GM10248 (cell line): ENCODE measurements around the gene ABLIM1.
A peak's percentile ranks its signal among the peaks of the same experiment; 100 is the strongest.

Experiments
- CTCF ChIA-PET: fragments of 300-600 bp; sonication (Branson Sonifier 250); formaldehyde crosslinking; extraction: SDS; loops from one replicate; lab custom pipeline; 2021; ENCODE audit warnings: antibody characterized with exemption; lab: Yijun Ruan, JAX
- POLR2A ChIA-PET: fragments of 350-650 bp; sonication (Branson Sonifier 250); formaldehyde crosslinking; extraction: SDS; loops from one replicate; lab custom pipeline; 2020; ENCODE audit warnings: antibody characterized with exemption; lab: Yijun Ruan, JAX
- DNase-seq: peaks from one replicate; pipeline ENCODE4 v3.0.0; 2012; ENCODE audit errors: extremely low spot score
- TF ChIP-seq, protein P1 (sequence below): IDR thresholded peaks from 2 replicates; pipeline ENCODE4 v1.5.1; 2012; ENCODE audit warnings: mild to moderate bottlenecking, low read depth; ENCODE audit errors: extremely low read depth, missing control alignments, control extremely low read depth

The ABLIM1 gene

GRCh38 chr10:114477285-114477684 lies 180.8 kb downstream of the ABLIM1 start:
- ChIA-PET POLR2A (no interaction called here), CTCF (interaction anchor here (1.0 to 2.1 kb wide), 6 partner anchors 9 to 71 kb away, joined by 3 to 9 read pairs (median 4); no protein-coding TSS in a partner anchor)
- TF ChIP-seq, protein P1, sequence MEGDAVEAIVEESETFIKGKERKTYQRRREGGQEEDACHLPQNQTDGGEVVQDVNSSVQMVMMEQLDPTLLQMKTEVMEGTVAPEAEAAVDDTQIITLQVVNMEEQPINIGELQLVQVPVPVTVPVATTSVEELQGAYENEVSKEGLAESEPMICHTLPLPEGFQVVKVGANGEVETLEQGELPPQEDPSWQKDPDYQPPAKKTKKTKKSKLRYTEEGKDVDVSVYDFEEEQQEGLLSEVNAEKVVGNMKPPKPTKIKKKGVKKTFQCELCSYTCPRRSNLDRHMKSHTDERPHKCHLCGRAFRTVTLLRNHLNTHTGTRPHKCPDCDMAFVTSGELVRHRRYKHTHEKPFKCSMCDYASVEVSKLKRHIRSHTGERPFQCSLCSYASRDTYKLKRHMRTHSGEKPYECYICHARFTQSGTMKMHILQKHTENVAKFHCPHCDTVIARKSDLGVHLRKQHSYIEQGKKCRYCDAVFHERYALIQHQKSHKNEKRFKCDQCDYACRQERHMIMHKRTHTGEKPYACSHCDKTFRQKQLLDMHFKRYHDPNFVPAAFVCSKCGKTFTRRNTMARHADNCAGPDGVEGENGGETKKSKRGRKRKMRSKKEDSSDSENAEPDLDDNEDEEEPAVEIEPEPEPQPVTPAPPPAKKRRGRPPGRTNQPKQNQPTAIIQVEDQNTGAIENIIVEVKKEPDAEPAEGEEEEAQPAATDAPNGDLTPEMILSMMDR, result no peak
- no peak for DNase-seq

DNA sequence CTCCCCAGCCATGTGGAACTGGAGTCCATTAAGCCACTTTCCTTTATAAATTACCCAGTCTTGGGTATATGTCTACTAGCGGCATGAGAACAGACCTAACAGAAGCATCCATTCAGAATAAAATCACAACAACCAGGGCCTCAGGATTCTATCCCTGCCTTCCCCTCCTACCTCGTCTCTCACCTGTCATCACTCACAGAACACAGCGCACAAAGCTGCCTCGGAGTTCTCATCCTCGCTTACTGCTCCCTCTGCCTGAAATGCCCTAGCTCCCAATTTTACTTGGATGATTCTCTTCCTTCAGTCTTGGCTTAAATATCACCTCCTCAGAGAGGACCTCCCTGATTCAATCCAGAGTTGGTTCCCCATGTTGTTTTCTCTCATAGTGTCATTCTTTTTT lies 183.1 kb downstream of the ABLIM1 start:
- POLR2A ChIA-PET, result no interaction called here
- CTCF ChIA-PET, result interaction anchor here (1.1 to 1.4 kb wide), 4 partner anchors 13 to 71 kb away, joined by 3 to 4 read pairs (median 3); no protein-coding TSS in a partner anchor
- no peak for DNase-seq

DNA sequence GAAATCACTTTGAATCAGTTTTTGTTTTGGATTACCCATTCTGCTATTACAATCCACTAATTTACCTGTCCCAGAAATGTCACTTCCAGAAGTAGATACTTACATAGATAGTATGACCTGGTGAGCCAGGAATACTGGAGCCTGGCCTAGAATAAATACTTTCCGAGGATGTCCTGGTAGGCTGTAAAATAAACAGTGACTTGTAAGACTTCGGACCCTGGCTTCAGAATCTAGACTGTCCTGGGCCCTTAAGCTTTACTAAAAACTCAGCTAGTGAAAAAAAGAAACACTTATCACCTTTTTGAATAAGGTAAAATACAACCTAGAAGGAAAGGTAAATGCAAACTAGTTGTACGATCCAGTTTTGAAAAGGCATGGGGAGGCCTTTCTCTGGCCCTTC lies 184.3 kb downstream of the ABLIM1 start:
- TF ChIP-seq, protein P1, result no peak
- DNase-seq, result no peak
- ChIA-PET CTCF (interaction anchor here (1.1 to 4.6 kb wide), 5 partner anchors 44 to 348 kb away, joined by 3 to 27 read pairs (median 3); partner anchors contain the start of gene FHIP2A), POLR2A (no interaction called here)

More for the DNA sequence above, 183.1 kb downstream of the ABLIM1 start:
- TF ChIP-seq, protein P1, result no peak

DNA sequence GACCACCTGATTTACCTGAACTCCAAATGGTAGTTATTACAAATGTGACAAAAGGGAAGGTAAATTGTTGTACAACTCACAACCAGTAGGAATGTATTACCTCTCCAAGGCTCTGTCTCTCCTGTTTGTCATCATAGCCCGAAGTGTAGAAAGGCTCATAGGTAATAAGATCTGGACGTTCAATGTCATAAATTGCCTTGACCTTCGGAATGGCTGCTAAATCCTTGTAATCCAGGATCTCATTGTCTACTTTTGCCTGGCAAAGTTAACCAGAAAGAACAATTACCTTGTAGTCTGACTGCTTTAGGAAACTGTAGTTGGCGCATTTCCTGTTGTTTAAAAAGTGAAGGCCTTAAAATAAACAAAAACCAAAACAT lies 185.2 kb downstream of the ABLIM1 start:
- DNase-seq, result no peak
- POLR2A ChIA-PET, result no interaction called here
- CTCF ChIA-PET, result interaction anchor here (1.0 to 5.7 kb wide), 11 partner anchors 9 to 250 kb away, joined by 3 to 93 read pairs (median 24); no protein-coding TSS in a partner anchor
- TF ChIP-seq, protein P1, result no peak

GRCh38 chr10:114471906-114472876 lies 185.9 kb downstream of the ABLIM1 start:
- TF ChIP-seq, protein P1, result no peak
- ChIA-PET CTCF (interaction anchor here (0.8 to 5.7 kb wide), 44 partner anchors 7 to 657 kb away, joined by 3 to 93 read pairs (median 4); partner anchors contain the start of gene FHIP2A), POLR2A (no interaction called here)
- DNase-seq, result no peak

- TF ChIP-seq, protein P1, result peak; percentile 97
- DNase-seq, result peak; percentile 71
- POLR2A ChIA-PET, result no interaction called here
- CTCF ChIA-PET, result interaction anchor here (0.6 to 5.7 kb wide), 44 partner anchors 8 to 658 kb away, joined by 3 to 93 read pairs (median 4); partner anchors contain the start of gene FHIP2A
Measured at GRCh38 chr10:114470956-114471905, 186.8 kb downstream of the ABLIM1 start.
